ENCODE results near the gene SLC25A45.

Gene SLC25A45

DNA sequence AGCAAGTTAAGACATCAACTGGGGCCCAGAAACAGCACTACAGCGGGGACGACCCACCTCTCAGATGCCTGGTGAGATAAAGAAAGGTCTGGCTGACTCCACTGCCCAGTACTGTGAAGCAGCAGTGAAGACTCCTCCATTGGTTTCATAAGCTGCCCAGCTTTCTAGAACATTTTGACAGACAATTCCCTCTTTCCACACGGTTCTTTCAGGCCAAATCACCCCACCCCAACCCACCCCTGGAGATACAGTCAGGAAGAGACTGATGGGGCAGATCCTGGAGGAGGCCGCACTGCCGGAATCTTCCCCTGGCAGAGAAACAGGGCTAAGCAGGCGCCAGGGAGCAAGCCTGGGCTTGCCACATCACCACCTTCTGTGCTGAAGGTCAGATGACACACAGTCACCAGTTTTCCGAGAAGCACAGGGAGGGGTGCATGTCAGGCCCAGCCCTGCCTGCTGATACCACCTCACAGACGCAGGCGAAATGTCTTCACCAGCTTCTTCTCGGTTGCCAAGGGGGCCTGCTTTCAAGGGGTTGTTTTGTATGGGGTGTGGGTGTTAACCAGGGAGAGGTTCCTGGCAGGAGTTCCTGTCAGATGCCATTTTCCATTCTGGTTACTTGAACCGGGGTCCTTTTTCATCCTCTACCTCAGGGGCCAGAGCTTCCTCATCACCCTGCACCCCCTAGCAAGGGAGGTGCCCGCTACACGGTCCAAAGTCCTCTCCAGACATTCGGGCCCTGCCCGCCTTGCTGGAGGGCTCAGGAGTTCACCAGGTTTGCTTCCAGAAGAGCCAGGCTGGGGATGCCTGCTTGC is 38.7 kb upstream of the SLC25A45 start:
- CTCF ChIA-PET: interaction anchor here (0.9 to 10.3 kb wide), 5 partner anchors 34 to 120 kb away, joined by 3 to 151 read pairs (median 3); no protein-coding TSS in a partner anchor
- peak overlapping the region; percentile 63 for H3K4me3 ChIP-seq (ENCODE audit: low read depth, low read length)
- peak; percentile 97 for DNase-seq (ENCODE audit: low read depth, low spot score)
- POLR2A ChIA-PET: interaction anchor here (0.6 to 19.6 kb wide), 18 partner anchors 9 to 172 kb away, joined by 3 to 664 read pairs (median 16); partner anchors contain the start of genes FRMD8, MALAT1 and SLC25A45
- TF ChIP-seq, protein P1, sequence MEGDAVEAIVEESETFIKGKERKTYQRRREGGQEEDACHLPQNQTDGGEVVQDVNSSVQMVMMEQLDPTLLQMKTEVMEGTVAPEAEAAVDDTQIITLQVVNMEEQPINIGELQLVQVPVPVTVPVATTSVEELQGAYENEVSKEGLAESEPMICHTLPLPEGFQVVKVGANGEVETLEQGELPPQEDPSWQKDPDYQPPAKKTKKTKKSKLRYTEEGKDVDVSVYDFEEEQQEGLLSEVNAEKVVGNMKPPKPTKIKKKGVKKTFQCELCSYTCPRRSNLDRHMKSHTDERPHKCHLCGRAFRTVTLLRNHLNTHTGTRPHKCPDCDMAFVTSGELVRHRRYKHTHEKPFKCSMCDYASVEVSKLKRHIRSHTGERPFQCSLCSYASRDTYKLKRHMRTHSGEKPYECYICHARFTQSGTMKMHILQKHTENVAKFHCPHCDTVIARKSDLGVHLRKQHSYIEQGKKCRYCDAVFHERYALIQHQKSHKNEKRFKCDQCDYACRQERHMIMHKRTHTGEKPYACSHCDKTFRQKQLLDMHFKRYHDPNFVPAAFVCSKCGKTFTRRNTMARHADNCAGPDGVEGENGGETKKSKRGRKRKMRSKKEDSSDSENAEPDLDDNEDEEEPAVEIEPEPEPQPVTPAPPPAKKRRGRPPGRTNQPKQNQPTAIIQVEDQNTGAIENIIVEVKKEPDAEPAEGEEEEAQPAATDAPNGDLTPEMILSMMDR (IDR thresholded peaks at IDR 0.05; ENCODE audit: insufficient read depth, low read length, missing control alignments): no peak

DNA sequence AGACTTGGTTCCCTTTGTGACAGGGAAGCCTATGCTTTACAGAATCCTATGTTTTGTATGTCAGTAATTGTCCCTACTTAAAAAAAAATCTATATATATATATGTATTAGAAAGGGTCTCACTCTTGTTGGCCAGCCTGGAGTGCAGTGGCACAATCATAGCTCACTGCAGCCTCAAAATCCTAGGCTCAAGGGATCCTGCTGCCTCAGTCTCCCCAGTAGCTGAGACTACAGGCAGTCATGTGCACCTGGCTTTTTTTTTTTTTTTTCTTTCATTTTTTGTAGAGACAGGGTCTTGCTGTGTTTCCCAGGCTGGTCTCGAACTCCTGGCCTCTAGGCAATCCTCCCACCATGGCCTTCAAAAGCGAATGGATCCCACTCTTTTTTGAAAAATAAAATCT is 38.1 kb upstream of the SLC25A45 start:
- no peak for DNase-seq (ENCODE audit: low read depth, low spot score)
- CTCF ChIA-PET: interaction anchor here (0.9 to 10.3 kb wide), 4 partner anchors 33 to 89 kb away, joined by 3 to 151 read pairs (median 3); no protein-coding TSS in a partner anchor
- peak overlapping the region; percentile 36 for H3K4me3 ChIP-seq (ENCODE audit: low read depth, low read length)
- TF ChIP-seq, protein P1 (IDR thresholded peaks at IDR 0.05; ENCODE audit: insufficient read depth, low read length, missing control alignments): no peak
- POLR2A ChIA-PET: interaction anchor here (0.7 to 19.6 kb wide), 14 partner anchors 10 to 83 kb away, joined by 3 to 664 read pairs (median 11); partner anchors contain the start of genes FRMD8 and MALAT1

DNA sequence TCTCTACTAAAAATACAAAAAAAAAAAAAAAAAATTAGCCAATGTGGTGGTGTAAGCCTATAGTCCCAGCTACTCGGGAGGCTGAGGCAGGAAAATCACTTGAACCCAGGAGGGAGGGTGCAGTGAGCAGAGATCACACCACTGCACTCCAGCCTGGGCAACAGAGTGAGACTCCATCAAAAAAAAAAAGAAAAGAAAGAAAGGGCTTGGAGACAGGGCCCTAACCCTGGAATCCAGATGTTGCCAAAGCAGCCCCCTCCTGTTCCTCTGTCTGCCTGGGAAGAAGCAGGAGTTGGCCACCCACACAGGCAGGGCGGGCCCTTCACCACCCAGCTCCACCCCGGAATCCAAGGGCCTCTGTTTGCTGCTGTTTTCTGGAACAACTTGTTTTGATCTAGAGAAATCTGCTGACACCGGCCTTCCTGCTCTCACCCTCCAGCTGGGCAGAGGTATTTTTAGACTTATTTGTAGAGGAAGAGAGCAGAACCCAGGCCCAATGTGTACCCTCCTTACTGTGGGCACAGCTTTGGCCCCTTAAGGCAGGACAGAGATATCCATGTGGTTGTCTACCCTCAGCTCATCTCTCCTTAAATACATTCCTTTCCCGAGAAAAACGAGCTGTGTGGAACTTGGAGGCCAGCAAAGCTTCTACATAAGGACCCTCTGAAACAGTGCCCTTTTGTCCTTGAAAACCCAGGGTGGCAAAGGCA is 37.5 kb upstream of the SLC25A45 start:
- TF ChIP-seq, protein P1 (IDR thresholded peaks at IDR 0.05; ENCODE audit: insufficient read depth, low read length, missing control alignments): no peak
- POLR2A ChIA-PET: interaction anchor here (0.7 to 19.6 kb wide), 16 partner anchors 10 to 84 kb away, joined by 3 to 664 read pairs (median 9); partner anchors contain the start of genes FRMD8, MALAT1 and SLC25A45
- peak overlapping the region; percentile 36 for H3K4me3 ChIP-seq (ENCODE audit: low read depth, low read length)
- DNase-seq (ENCODE audit: low read depth, low spot score): no peak
- CTCF ChIA-PET: interaction anchor here (1.1 to 10.3 kb wide), 3 partner anchors 36 to 89 kb away, joined by 3 to 151 read pairs (median 3); no protein-coding TSS in a partner anchor

DNA sequence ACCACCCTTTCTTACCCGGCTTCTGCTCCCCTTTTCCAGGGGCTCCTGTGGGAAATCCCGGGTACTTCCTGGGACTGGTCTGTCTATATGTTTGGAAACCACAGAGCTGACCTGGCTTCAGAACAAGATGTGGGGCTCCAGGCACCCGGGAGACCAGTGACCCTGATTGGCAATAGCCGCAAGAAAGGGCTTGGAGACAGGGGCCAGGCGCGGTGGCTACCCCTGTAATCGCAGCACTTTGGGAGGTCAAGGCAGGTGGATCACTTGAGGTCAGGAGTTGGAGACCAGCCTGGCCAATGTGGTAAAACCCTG is 37.0 kb upstream of the SLC25A45 start:
- TF ChIP-seq, protein P1 (IDR thresholded peaks at IDR 0.05; ENCODE audit: insufficient read depth, low read length, missing control alignments): no peak
- ChIA-PET POLR2A (interaction anchor here (1.1 to 19.6 kb wide), 14 partner anchors 11 to 84 kb away, joined by 3 to 664 read pairs (median 11); partner anchors contain the start of genes FRMD8, MALAT1 and SLC25A45), CTCF (interaction anchor here (10.3 kb wide), 1 partner anchor 90 kb away, joined by 151 read pairs; no protein-coding TSS in a partner anchor)
- DNase-seq (ENCODE audit: low read depth, low spot score): no peak
- H3K4me3 ChIP-seq (ENCODE audit: low read depth, low read length): peak overlapping the region; percentile 46

DNA sequence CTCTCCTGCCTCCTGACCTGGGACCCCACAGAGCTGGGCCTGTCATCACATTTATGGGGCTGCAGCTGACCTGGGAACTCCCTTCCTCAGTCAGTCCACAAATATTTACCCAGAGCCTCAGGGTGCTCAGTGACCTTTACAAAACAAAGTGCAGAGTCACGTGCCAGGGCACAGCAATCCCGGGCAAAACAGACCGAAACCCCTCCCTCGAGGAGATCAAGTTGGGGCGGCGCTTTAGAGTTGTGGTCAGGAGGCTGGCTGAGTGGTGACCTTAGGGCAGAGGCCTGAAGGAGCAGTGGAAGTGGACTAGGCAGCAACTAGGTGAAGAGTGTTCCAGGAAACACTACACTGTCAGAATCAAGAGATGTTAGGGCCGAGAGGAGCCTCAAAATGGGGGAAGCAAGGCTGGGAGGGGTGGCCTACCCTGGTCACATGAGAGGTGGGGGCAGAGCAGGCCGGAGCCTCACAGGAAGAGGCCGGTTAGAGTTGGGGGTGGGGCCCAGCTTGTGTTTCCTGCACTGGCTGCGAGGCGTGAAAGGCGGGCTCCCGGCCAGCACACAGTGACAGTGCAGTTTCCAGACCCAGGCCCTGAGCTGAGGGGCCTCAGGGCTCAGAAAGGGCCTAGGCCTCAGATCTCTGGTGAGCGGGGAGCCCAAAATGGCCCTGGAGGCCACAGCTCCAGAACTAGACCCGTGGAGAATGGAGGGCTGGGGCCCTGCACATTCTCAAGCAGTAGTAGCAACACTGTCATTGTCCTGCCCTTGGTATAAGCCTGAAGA is 36.4 kb upstream of the SLC25A45 start:
- DNase-seq (ENCODE audit: low read depth, low spot score): no peak
- TF ChIP-seq, protein P1 (IDR thresholded peaks at IDR 0.05; ENCODE audit: insufficient read depth, low read length, missing control alignments): no peak
- ChIA-PET CTCF (interaction anchor here (1.9 to 10.3 kb wide), 2 partner anchors 81 to 90 kb away, joined by 4 to 151 read pairs; no protein-coding TSS in a partner anchor), POLR2A (interaction anchor here (0.7 to 19.6 kb wide), 17 partner anchors 9 to 85 kb away, joined by 3 to 664 read pairs (median 7); partner anchors contain the start of genes FRMD8, MALAT1 and SLC25A45)
- peak overlapping the region; percentile 46 for H3K4me3 ChIP-seq (ENCODE audit: low read depth, low read length)
